IPS-18c (cell line): Measurements from ENCODE around the gene HOATZ.

Experiments
- H3K4me3 ChIP-seq: 2 replicates; pipeline ENCODE4 v1.7.0; 2013; ENCODE audit warnings: low read depth, mild to moderate bottlenecking, low read length, moderate library complexity; ENCODE audit not compliant: insufficient read depth
- H3K9me3 ChIP-seq: one replicate; pipeline ENCODE4 v1.6.1; 2013; ENCODE audit warnings: mild to moderate bottlenecking, low read length, moderate library complexity; ENCODE audit not compliant: control insufficient read depth, insufficient read depth

The HOATZ gene

DNA sequence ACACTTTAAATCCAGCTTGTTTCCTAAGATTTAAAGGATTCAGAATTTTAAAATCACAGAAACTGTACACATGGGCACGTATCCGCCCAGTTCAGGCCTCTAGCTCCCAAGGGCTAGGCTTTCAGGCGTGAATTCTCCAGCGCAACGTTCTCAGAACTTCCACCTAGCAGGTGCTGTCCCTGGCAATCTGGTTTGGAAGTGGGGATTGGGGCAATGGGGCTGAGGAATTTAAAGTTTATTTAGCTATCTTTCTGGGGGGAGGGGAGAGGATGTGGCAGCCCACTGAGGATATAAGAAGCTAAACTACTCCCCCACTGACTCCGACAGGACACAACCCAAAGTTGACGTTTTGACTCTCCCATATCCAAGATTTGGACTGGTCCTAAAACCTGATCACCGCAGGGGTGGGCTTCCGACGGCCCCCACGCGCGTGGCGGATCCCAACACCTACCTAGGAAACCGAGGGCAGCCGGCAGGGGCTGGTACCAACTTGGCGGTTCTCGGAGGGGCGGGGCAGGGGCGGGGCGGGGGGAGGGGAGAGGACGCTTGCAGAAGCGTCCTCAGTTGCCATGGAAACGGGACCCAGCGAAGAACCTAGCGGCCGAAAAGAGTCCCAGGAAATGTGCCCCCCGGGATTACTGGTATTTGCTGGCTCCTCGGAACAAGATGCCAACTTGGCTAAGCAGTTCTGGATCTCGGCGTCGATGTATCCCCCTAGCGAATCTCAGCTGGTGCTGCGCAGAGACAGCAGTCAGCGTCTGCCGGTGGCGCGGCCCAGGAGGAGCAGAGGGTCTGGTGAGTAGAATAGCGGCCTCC is at the start of gene HOATZ:
TSS of gene HOATZ (plus strand) at position 563 of the 816 bp plus-strand sequence. CDS start at position 570, 7 bp downstream.
- Histone ChIP-seq H3K9me3 (no peaks in the 10 kb centered on the region), H3K4me3 (peak within 1 kb of the TSS; percentile 36; the same call in 1 of the 2 replicates)

- H3K4me3 ChIP-seq = no peak overlapping the region
- no peaks in the 10 kb centered on the region for H3K9me3 ChIP-seq
Measured at GRCh38 chr11:111465400-111465799, 49.2 kb upstream of the HOATZ start.

GRCh38 chr11:111466615-111467014 is 48.0 kb upstream of the HOATZ start:
- H3K4me3 ChIP-seq = no peak overlapping the region
- no peaks in the 10 kb centered on the region for H3K9me3 ChIP-seq

GRCh38 chr11:111469200-111469599 is 45.4 kb upstream of the HOATZ start:
- Histone ChIP-seq H3K4me3 (no peak overlapping the region), H3K9me3 (no peaks in the 10 kb centered on the region)

DNA sequence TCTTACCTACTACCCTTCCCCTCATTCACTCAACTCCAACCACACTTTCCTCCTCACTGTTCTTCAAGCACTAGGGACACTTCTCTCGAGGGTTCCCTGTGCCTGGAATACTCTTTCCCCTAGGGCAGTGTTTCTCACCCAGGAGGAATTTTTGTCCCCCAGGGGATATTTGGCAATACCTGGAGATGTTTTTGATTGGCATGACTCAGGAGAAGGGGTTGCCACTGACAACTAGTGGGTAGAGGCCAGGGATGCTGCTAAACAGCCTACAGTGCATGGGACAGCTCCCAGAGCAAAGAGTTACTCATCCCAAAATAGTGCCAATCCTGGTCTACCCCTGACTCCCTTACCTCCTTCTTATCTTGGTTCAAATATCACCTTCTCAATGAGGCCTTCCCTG is 42.4 kb upstream of the HOATZ start:
- no peak overlapping the region for H3K4me3 ChIP-seq
- no peaks in the 10 kb centered on the region for H3K9me3 ChIP-seq

- no peaks in the 10 kb centered on the region for H3K9me3 ChIP-seq
- H3K4me3 ChIP-seq = no peak overlapping the region
Measured at GRCh38 chr11:111474432-111474831, 40.1 kb upstream of the HOATZ start.

DNA sequence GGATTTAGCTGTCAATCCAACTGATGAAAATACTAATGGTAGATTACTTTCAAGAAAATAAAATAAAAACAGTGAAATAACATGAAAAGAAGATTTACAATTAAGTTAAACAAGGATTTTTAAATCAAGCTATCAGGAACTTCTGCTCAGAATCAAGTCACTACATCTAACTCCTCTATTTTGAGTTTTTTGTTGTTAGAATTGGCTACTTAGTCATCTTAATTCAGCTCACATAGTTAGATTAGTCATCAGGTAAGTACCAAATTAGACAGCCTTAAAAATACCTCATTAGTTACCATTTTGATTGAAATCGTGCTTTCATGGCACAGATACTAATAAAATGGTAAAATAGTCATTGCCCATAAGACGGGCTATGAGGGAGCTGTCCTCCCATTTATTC is 38.2 kb upstream of the HOATZ start:
- Histone ChIP-seq H3K4me3 (no peak overlapping the region), H3K9me3 (no peaks in the 10 kb centered on the region)

GRCh38 chr11:111476956-111477355 is 37.6 kb upstream of the HOATZ start:
- H3K4me3 ChIP-seq = no peak overlapping the region

GRCh38 chr11:111477898-111478297 is 36.7 kb upstream of the HOATZ start:
- Histone ChIP-seq H3K9me3 (no peaks in the 10 kb centered on the region), H3K4me3 (no peak overlapping the region)

More at GRCh38 chr11:111476956-111477355, 37.6 kb upstream of the HOATZ start:
- no peaks in the 10 kb centered on the region for H3K9me3 ChIP-seq

DNA sequence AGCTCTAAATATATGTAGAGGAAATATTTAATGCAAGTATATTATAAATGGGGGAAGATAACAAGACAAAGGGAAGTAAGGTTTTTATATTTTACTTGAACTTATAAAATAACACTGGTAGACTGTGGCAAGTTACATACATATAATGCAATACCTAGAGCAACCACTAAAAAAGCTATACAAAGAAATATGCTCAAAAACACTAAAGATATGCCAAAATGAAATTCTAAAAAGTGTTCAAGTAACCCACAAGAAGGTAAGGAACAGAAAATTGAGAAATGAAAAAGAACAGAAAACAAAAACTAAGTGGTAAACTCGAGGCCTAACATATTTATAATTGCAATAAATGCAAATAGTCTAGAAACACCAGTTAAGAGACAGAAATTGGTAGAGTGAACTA is 34.9 kb upstream of the HOATZ start:
- H3K4me3 ChIP-seq = no peak overlapping the region
- H3K9me3 ChIP-seq = no peaks in the 10 kb centered on the region

GRCh38 chr11:111483431-111483830 is 31.1 kb upstream of the HOATZ start:
- Histone ChIP-seq H3K9me3 (no peaks in the 10 kb centered on the region), H3K4me3 (no peak overlapping the region)

DNA sequence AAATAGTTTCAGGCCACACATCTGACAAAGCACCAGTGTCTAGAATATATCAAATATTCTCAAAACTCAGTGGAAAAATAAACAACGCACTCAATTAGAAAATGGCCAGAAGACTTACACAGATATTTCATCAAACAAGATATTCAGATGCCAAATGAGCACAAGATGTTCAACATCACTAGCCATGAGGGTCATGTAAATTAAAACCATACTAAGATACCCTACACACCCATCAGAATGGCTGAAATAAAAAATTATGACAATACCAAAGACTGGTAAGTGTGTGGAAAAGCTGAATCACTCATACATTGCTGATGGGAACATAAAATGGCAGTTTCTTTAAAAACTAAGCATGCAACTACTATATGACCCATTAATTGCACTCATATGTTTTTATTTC is 24.1 kb upstream of the HOATZ start:
- Histone ChIP-seq H3K4me3 (no peak overlapping the region), H3K9me3 (no peaks in the 10 kb centered on the region)

DNA sequence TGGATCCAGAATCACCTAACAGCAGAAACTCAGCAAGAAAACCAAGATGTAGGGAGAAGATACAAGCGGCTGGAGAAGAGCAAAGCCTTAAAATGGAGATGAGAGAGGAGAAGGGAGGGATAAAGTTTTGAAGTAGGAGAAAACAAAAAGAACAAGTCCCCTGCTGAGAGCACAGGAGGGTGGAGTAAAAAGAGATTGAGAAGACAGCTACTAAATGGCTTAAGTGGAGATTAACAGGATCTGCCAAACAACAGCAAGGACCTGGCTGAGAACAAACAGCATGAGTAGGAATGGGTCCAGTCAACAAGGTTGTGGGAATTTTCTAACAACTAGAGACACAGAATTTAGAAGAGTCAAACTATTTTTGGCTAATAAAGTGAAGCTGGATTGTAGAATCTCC is 20.5 kb upstream of the HOATZ start:
- no peaks in the 10 kb centered on the region for H3K9me3 ChIP-seq
- no peak overlapping the region for H3K4me3 ChIP-seq

- Histone ChIP-seq H3K9me3 (no peaks in the 10 kb centered on the region), H3K4me3 (no peak overlapping the region)
Measured at GRCh38 chr11:111499483-111499882, 15.1 kb upstream of the HOATZ start.

- no peaks in the 10 kb centered on the region for H3K9me3 ChIP-seq
- no peak overlapping the region for H3K4me3 ChIP-seq
Measured at GRCh38 chr11:111500481-111500880, 14.1 kb upstream of the HOATZ start.

DNA sequence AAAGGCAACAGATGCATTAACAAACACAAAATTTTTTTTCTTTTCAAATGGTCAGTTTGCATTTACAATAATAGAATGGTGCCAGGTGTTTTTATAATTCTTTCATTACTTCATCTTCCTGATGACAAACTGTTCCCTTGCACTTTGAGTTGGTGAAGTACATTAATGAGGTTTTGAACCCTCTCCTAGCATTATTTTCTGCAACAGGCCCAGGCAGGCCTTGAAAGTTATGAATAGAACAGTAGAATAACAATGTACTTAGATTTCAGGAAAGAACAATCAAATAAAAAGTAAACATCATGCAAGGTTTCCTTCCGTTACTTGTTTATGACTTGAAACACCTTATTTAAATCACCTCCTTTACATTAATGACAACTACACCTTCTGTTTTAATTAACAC is 12.0 kb upstream of the HOATZ start:
- H3K4me3 ChIP-seq = no peak overlapping the region
- H3K9me3 ChIP-seq = no peaks in the 10 kb centered on the region

DNA sequence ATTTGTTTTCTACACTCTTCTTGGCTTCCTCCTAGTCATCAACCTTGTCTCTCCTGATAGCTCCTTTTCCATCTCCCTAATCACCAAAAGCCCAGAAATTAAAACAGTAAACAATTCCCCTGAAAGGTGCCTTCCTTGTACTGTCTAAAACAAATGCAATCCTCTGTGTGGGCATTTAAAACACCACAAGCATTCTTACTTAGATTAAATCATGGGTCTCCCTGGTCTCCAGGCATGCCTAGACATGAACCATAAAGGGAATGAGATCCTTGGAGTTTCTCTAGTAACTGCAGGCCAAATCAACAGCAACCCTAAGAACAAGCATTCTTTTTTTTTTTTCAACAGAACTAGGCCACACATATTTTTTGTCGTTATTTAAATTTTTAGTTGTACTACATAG is 4.3 kb upstream of the HOATZ start:
- no peaks in the 10 kb centered on the region for H3K9me3 ChIP-seq
- no peak overlapping the region for H3K4me3 ChIP-seq

GRCh38 chr11:111512296-111513239 is 2.0 kb upstream of the HOATZ start, which contains the start of gene BTG4:
Gene BTG4, minus strand, starts transcription at chr11:111512386. Its CDS starts 13,610 bp downstream, at chr11:111498776.
- no peaks in the 10 kb centered on the region for H3K9me3 ChIP-seq
- peak within 1 kb of the TSS; percentile 53; the same call in 1 of the 2 replicates for H3K4me3 ChIP-seq
